CD4-positive, alpha-beta T cell treated with Interleukin-15 for 4 hours (primary cell): Measurements from ENCODE around the gene MORN1.

Experiments
- DNase-seq: peaks from one replicate; pipeline ENCODE4 v3.0.0-alpha.2; 2020; ENCODE audit warnings: low spot score

Gene MORN1

GRCh38 chr1:2385606-2386280, 5.6 kb downstream of the MORN1 start:
- no peak for DNase-seq

DNA sequence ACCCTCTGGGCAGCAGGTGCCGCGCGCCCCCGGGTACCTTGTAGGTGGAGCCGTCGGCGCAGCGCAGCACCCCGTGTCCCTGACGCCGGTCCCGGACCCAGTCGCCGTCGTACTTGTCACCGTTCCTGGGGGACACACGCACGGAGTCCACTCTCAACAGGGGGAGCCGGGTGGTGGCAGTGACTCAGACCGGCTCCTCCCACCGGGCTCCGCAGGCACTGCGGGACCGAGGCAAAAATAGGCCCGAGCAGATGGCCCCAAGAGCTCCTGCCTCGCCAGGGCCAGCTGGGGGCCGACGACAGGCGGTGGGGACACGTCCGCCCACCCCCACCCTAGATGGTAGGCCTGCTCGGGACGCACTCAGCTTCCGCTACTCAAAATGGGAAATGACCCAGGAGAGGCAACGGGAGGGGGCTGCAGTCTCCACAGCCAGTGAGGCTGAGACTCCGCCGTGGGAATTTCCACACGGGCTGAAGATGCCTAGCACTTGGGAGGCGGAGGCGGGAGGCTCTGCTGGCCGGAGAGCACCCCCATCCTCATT, 6.3 kb downstream of the MORN1 start:
- DNase-seq, result no peak

- DNase-seq, result no peak
Observed at GRCh38 chr1:2384130-2384860, 7.1 kb downstream of the MORN1 start.

DNA sequence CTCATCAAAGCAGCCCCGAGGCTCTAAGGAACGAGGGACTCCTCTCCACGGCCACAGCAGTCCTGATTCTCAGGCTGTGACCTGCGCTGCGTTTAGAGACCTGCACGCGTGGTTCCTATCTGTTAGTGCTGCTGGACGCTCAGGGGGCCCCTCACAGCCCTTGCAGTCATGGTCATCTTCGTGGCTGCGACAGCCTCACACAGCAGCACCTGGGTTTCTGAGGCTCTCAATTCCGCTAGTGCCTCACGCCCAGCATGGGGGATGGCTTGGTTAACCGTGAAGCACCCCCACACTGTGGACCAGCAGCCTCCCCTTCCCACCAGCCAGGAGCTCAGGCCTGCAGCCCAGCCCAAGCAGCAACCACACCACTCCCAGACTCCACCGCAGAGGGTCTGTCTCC, 7.8 kb downstream of the MORN1 start:
- no peak for DNase-seq

- peak; percentile 21 for DNase-seq
Observed at GRCh38 chr1:2382621-2383361, 8.6 kb downstream of the MORN1 start.

GRCh38 chr1:2381741-2382620, 9.4 kb downstream of the MORN1 start:
- DNase-seq, result peak; percentile 73

DNA sequence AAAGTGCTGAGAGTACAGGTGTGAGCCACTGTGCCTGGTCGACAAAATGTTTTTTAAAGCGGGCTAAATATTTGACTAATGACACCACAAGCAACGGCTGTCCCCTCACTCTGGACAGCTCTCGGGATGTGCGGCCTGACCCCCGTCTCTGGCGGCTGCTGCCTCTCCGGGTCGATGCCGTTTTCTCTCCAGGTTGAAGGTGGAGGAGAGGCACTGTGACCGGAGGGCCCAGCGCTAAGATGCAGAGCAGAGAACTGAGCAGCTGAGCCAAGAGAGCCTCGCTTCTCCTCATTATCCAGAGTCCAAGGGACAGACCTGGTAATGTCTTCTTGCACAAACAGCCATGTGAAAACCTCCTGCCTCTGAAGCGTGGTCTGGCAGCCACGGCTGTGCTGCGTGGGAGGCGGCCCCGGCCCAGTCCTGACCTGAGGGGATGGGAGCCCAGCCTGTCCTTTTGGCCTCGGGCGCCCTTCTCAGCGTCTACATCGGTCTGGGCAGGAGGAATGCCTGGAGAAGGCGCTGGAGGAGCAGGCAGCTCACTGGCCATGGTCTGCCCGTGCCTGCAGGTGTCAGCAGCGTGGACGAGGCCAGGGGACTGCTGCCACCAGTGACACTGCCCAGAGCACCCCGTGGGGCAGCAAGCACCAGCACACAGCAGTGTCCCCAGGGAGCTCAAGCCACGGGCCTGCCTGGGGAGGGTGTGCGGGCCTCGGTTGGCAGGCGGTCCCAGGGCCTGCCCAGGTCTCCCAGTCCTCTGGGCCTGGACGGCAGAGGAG, 10.3 kb downstream of the MORN1 start:
- DNase-seq, result no peak

GRCh38 chr1:2379733-2380404, 11.5 kb downstream of the MORN1 start:
- no peak for DNase-seq

DNA sequence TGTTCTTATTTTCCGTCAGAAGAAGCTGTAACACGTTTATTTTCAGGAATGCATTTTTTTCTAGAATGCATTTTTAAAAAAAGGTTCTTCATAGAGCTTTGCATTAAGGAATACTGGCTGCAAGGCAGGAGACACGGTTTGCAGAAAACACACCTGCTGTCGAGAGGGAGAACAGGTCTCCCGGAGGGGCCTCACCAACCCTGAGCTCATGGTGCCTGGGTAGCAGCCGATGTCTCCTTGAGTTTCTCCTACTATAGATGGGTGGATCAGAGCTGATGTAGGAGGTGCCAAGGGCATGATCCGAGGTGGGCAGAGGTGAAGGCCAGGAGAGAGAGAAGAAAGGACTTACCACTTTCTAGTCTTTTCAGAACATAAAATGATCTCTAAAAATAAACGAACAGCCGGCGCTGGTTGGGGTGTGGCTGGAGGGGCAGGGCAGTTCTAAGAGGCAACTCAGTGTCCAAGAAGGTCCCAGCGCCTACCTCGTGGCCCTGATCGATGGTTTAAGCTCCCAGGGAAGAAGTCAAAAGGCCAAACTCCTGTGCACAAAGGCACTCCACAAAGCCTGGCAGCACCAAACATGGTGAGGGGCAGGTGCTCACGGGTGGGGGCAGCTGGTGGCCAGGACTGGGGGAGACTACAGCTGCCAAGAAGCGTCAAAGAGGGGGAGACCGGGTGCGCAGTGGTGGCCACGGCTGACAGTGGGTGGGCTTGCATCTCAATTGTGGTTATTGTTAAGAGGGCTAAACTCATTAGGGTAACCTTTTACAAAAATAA, 12.2 kb downstream of the MORN1 start:
- DNase-seq, result no peak

- DNase-seq, result no peak
Observed at GRCh38 chr1:2378441-2378851, 12.9 kb downstream of the MORN1 start.

- DNase-seq, result no peak
Observed at GRCh38 chr1:2377751-2378440, 13.5 kb downstream of the MORN1 start.

GRCh38 chr1:2376931-2377672, 14.3 kb downstream of the MORN1 start:
- no peak for DNase-seq

GRCh38 chr1:2376261-2376741, 15.1 kb downstream of the MORN1 start:
- DNase-seq, result no peak

DNA sequence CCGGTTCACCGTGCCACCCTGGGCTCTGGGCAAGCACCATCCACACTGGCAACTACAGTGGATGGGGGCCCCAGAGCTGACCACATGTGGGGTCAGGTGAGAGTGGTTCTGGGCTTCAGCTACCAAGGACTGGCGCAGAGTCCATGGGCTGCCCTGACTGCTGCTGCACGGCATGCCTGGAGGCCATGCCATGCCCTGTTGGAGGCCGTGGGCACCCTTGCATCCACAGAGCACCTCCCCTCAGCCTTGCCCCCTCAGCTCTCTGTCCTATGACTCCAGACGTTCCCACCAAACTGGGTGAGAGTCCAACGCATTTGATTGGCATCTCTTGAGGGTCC, 15.5 kb downstream of the MORN1 start:
- DNase-seq, result no peak

DNA sequence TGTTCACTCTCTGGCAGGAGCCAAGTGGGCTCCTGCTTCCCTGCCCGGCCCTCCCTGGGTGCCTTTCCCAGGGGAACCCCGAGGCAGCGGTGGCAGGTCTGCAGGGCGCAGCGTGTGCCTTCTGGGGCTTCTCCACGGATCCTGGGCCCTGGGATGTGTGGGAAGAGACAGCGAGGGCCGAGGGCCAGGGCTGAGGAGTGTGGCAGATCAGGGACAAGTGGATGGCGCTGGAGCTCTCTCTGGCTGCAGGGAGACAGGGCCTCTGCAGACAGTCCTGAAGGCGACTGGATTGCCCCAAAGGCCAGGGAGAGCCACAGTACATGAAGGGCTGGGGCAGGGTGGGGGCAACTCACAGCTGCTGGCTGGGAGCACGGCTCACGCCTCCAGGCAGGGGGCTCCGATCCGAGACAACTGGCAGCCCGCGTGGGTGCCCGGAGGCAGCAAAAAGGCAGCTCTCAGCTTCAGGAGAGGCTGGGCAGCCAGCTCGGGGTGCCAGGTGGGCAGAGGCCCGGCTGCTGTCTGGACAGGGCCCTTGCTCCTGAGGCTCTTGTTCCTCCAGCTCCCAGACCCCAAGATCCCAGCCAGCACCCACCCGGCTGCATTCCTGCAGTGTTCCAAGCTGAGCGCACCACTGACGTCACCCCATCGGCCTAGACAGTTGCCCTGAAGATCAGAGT, 16.0 kb downstream of the MORN1 start:
- DNase-seq, result no peak

DNA sequence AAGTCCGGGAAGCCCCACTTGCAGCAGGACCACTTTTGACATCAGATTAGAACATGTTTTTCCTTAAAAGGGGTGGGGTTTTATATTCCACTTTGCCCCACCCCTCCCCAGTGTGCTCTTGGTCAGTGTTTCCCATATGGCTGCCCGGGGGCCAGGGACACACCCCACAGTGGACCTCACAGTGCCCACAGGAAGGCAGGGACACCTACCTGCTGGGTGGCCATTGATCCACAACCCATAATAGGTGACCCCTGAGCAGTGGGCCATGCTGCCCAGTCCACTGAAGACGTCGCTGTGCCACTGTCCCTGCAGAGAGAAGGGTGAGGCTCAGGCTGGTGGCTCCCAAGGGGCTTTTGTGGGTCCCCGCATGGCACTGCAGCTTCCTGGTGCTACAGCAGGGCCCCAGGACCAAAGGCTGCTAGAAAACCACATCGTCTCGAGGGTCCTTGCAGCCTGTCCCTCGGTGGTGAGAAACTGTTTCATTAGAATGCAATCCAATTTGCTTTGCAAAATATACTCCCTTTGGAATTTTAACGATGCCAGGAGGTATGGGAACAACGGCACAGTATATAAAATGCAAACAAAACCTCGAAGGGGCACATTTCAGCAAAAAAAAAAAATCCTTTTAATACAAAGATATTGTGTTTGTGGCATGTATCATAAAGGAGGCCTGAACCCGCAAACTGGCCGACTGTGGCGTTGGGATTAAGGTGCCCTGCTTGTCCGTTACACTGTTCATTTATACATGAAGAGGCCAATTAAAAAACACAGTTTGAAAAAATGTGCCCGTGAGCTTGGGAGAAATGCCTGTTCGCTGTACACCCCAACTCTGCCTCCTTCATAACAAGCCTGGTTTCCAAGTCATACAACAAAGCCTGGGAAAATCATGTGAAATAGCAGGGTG, 16.9 kb downstream of the MORN1 start:
- DNase-seq, result no peak
